Peyer's patch (tissue), 4 donors: ENCODE data around the gene SLC7A6.

ENCODE experiments used
- POLR2A ChIP-seq, 2 donors: fragments of 450-650 bp; IDR thresholded peaks; one replicate each; pipeline ENCODE4 v1.5.1; 2017; ENCODE audit warnings: antibody characterized with exemption in 2 of 2, mild to moderate bottlenecking in 2 of 2, moderate library complexity in 2 of 2
- TF ChIP-seq, protein P1 (sequence below), 6 experiments: fragments of 450-650 bp in 4 of 6; fragments of 200-600 bp in 2 of 6; sonication (generic) in 1 of 6; IDR thresholded peaks; one replicate each; pipeline ENCODE4 v1.5.1; 2017 to 2019; ENCODE audit warnings: antibody characterized with exemption in 6 of 6, mild to moderate bottlenecking in 3 of 6, moderate library complexity in 1 of 6

DNA sequence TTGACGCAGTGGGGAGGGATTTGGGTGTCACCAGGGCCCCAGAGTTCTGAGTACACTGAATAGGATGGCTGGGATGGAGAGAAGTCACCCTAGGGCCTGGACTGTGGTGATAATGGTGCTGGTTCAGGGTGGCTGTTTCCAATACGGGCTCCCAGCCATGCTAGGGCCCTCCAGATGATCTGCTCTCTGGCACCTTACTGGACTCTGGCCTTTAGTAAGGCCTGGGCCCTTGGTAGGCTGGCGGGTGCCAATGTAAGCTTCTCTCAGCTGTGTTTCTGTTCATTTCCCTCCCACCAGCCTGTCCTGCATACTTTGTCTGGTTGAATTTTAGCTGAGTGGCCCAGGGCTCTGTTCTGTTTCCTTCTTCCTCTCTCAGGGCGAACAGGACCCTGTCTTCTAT is 16.4 kb upstream of the SLC7A6 start:
- TF ChIP-seq, protein P1, sequence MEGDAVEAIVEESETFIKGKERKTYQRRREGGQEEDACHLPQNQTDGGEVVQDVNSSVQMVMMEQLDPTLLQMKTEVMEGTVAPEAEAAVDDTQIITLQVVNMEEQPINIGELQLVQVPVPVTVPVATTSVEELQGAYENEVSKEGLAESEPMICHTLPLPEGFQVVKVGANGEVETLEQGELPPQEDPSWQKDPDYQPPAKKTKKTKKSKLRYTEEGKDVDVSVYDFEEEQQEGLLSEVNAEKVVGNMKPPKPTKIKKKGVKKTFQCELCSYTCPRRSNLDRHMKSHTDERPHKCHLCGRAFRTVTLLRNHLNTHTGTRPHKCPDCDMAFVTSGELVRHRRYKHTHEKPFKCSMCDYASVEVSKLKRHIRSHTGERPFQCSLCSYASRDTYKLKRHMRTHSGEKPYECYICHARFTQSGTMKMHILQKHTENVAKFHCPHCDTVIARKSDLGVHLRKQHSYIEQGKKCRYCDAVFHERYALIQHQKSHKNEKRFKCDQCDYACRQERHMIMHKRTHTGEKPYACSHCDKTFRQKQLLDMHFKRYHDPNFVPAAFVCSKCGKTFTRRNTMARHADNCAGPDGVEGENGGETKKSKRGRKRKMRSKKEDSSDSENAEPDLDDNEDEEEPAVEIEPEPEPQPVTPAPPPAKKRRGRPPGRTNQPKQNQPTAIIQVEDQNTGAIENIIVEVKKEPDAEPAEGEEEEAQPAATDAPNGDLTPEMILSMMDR (IDR thresholded peaks at IDR 0.05), result no peak
- TF ChIP-seq POLR2A (IDR thresholded peaks at IDR 0.05), result no peak
